Keratinocyte (primary cell): ENCODE measurements around the gene LAIR2.

Experiments
- CTCF ChIP-seq, 3 experiments: IDR thresholded peaks in 1 of 3; conservative IDR thresholded peaks in 1 of 3; optimal IDR thresholded peaks in 1 of 3; 2 replicates in 2 of 3; 3 replicates in 1 of 3; pipeline versions ENCODE3 to v1.5.1; 2011; ENCODE audit warnings: low read length in 3 of 3, mild to moderate bottlenecking in 3 of 3, moderate library complexity in 2 of 3, control low read depth in 1 of 3, inconsistent platforms in 1 of 3; ENCODE audit not compliant: insufficient read depth in 2 of 3; ENCODE audit errors: extremely low read depth in 1 of 3
- EZH2 ChIP-seq: IDR thresholded peaks from one replicate; pipeline ENCODE4 v1.6.1; 2012; ENCODE audit warnings: inconsistent platforms, mild to moderate bottlenecking, low read length, moderate library complexity

GRCh38 chr19:54480051-54480450 is 22.6 kb upstream of the LAIR2 start:
- TF ChIP-seq CTCF (optimal IDR thresholded peaks at IDR 0.05 in 1 of 3, IDR thresholded peaks at IDR 0.05 in 1 of 3, conservative IDR thresholded peaks at IDR 0.05 in 1 of 3; ENCODE audit: extremely low read depth in 1 of 3, insufficient read depth in 2 of 3, low read length in 3 of 3) (no peak), EZH2 (no peak)
